SKM-1 treated with dmso at 0.1 percent for 144 hours (cell line): ENCODE data around the gene ZBTB16.

Experiments used
- DNase-seq: peaks from one replicate; lab custom pipeline; 2025; ENCODE audit not compliant: unreplicated experiment; lab: John Stamatoyannopoulos, UW

The ZBTB16 gene

DNA sequence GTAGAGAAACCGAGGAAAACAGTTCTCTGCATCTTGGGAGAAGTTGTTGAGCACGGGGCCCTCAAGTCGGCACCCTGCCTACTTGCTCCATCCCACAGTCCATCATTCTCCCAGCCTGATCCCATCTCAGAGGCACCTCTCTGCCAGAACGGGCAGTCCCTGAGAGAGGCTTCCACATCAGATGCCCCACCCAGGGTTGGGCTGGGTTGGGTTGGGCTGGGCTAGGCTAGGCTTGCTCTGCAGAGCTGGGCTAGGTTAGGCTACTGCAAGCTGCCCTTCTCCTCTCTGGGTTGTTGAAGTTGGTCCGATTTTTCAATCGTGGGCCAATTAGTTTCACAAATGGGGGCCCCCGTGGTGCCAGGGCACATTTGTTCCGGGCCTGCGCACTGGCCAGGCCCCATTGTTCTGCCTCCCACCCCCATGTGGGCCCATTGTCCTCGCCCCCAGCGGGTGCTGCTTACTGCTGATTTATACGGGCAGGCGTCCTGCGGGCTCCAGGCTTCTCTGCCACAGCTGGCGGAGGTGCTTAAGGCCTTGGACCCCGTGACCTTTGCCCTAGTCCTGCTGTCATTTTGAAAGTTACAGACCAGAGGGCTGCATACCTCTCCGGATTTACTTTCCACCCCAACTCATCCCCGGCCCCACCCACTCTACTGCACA lies 173.0 kb downstream of the ZBTB16 start:
- no peak for DNase-seq

- DNase-seq, result no peak
These were observed 174.2 kb downstream of the ZBTB16 start for GRCh38 chr11:114233755-114234154.

DNA sequence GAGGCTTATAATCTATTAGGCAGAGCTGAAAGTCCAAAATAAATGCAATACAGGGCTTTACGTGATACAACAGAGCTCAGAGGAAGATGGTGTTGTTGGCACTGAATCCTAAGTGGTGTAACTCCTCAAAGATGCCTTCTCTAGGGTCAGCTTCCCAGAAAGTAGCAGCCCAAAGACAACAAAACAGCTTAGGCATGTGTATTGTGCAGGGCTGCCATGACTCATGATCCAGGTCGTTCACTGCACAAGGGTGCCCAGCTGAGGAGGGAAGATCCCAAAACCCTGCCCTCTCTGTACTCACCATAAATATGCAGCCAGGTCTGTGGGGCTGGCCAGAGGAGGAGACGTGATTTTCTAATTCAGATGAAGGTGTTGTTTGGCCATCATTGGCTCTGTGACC lies 177.3 kb downstream of the ZBTB16 start:
- no peak for DNase-seq

DNA sequence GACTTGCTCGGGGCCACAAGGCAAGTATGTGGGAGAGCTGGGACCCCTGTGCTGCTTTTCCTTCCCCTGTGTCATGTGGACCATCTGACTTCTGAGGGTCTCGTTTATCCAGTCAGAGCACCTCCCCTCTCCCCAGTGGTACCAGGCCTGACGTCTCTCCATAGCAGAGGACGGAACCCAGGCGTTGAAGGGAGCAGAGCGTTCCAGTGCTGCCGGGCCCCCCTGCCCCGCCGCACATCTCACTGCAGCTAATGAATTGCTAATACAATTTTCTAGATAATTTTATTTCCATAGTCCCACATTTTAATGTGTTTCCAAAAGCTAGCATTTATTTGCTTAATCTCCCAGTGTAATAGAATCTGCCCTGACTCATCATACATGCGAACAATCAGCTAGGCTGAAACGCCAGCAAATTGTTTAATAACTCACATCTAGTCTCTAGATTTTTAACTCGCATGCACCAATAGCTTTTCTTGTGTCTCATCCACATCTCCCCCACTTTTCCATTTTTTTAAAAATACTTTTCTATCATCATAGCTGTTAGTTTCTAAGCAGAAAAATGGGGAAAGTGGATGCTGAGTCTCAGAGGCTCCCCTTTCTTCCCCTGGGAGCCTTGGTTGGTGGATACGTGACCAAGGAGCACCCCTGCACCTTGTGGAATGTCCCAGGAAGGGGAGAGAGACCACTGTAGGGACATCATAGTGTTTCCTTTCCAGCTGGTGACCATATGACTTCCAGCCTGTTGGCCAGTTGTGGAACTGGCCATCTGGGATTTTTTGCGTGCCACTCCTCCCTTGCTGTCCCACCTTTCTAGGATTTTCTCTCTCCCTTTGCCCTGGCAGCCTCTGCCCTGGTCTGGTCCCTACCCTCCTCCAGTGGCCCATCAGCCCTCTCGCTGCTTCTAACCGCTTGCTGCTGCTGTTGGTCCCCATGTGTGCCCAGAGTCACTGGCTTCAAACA lies 178.1 kb downstream of the ZBTB16 start:
- no peak for DNase-seq

DNA sequence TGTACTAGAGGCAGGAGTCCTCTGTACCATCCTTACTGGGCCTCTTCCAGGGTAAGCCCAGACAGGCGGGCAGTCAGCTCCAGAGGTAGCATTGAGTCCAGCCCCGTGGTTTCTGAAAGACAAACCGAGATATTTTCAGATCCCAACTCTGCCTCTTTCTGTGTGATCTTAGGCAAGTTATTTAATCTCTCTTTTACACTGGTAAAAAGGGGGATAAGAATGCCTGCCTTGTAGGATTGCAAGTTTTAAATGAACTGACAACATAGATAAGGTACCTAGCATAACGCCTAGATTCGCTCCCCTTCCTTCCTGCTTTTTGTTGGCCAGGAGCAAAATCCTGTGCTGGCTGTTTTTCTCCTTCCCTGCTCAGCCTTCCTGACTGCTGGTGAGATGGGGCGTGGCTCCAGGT lies 180.2 kb downstream of the ZBTB16 start:
- no peak for DNase-seq

- no peak for DNase-seq
These were observed 182.5 kb downstream of the ZBTB16 start for GRCh38 chr11:114242032-114242431.

- no peak for DNase-seq
These were observed 184.2 kb downstream of the ZBTB16 start for GRCh38 chr11:114243461-114244372.

DNA sequence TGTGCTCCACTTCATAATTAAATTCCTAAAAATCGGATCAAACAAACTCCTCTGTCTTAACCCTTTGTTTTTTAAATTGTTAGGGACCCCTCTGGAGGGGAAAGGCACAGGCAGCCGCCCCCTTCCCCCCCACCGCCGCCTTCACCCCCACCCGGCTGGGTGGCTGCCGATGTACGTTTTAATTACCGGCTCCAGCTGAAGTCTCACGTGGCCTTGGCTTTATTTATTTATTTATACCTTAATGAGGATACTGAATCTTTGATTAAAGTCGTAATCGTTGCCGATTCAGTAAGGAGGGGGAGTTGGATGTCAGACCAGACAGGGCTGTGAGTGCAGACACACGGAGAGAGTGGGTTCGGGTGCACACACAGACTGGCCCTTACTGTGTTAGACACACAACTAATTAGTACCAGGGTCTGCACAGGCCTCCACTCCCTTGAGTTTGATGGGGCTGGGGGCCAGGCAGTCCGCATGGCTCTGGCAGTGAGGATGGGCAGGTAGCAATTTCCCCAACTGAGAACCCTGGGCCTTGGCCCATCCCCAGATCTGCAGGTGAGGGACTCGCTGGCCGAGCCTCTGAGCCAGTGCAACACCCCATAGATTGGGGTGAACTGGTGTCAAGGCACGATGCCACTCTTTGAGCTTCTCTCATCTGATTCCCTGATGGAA lies 185.3 kb downstream of the ZBTB16 start:
- DNase-seq, result no peak

- DNase-seq, result no peak
These were observed 187.0 kb downstream of the ZBTB16 start for GRCh38 chr11:114246321-114247069.

DNA sequence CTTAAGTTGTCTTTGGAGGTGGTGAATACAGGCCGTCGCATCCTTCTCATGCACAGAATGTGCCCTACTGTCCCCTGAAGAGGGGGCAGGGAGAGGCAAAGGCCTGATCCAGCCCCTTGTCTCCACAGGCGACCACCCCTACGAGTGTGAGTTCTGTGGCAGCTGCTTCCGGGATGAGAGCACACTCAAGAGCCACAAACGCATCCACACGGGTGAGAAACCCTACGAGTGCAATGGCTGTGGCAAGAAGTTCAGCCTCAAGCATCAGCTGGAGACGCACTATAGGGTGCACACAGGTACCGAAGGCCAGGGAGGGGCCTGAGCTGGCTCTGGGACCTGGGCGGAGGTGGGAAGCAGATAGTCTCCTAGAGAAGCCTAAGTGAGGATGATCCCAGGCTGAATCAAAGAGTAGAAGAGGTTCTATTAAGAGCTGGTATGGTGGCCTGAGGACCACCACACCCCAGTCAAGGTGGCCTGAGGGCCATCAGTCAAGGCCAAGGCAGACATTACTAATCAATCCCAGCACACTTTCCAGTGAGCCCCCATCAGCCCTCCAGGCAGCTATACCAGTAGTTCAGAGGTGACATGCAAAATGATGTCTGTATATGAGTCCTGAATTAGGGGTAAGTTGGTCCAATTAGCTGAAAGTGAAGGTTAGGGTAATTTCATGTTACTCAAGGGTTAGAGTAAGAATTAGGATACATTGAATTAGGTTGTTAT lies 187.7 kb downstream of the ZBTB16 start:
- no peak for DNase-seq

DNA sequence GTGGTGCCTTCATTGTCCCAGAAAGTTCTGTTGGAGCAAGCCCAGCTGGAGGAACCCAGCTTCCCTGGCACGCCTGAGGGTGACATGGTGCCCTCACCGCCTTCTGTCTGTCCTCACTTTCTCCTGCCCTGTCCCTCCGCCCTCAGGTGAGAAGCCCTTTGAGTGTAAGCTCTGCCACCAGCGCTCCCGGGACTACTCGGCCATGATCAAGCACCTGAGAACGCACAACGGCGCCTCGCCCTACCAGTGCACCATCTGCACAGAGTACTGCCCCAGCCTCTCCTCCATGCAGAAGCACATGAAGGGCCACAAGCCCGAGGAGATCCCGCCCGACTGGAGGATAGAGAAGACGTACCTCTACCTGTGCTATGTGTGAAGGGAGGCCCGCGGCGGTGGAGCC lies 190.7 kb downstream of the ZBTB16 start:
- DNase-seq, result no peak

GRCh38 chr11:114250993-114251814 lies 191.7 kb downstream of the ZBTB16 start:
- DNase-seq, result no peak

GRCh38 chr11:114251815-114252337 lies 192.4 kb downstream of the ZBTB16 start:
- DNase-seq, result no peak

GRCh38 chr11:114252767-114253166 lies 193.3 kb downstream of the ZBTB16 start:
- DNase-seq, result no peak

GRCh38 chr11:114253771-114254170 lies 194.3 kb downstream of the ZBTB16 start:
- no peak for DNase-seq

GRCh38 chr11:114254571-114255146 lies 195.1 kb downstream of the ZBTB16 start:
- DNase-seq, result no peak

DNA sequence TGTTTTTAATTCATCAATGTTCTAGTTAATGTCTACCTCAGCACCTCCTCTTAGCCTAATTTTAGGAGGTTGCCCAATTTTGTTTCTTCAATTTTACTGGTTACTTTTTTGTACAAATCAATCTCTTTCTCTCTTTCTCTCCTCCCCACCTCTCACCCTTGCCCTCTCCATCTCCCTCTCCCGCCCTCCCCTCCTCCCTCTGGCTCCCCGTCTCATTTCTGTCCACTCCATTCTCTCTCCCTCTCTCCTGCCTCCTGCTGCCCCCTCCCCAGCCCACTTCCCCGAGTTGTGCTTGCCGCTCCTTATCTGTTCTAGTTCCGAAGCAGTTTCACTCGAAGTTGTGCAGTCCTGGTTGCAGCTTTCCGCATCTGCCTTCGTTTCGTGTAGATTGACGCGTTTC lies 195.8 kb downstream of the ZBTB16 start:
- DNase-seq, result no peak
